HG02759 (cell line): ENCODE measurements around the gene SLC27A5.
A peak's percentile ranks its signal among the peaks of the same experiment; 100 is the strongest.
"Not testable (repeated sequence)": the region's sequence is repeated elsewhere in the genome, so short reads cannot be mapped to it uniquely, and the experiment has no call there.

Source experiments
- ATAC-seq: cut with Tn5 transposase; IDR thresholded peaks from one replicate; pipeline ENCODE4 v1.9.1; 2021; ENCODE audit warnings: mild to moderate bottlenecking, moderate library complexity; ENCODE audit not compliant: unreplicated experiment

Gene SLC27A5

GRCh38 chr19:58471736-58472135, 40.1 kb downstream of the SLC27A5 start:
- ATAC-seq, result no peak

DNA sequence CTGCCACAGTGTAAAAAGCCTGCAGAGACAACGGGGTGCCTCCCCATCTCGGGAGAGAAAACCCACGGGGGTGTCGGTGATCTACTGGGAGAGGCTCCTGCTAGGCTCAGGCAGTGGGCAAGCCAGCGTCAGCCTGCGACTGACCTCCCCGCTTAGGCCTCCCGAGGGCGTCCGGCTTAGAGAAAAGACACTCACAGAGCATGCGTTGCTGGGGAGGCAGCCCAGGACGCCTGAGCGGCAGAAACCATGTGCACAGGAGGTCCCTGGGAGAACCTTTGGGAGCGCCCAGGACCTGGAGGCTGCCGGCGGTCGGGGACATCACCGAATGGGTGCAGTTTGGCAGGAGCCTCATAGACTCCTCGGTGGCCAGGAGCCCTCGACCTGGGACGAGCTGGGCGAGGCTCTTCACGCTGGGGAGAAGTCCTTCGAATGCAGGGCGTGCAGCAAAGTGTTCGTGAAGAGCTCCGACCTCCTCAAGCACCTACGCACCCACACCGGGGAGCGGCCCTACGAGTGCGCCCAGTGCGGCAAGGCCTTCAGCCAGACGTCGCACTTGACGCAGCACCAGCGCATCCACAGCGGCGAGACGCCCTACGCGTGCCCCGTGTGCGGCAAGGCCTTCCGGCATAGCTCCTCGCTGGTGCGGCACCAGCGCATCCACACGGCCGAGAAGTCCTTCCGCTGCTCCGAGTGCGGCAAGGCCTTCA, 40.8 kb downstream of the SLC27A5 start:
- not testable (repeated sequence) for ATAC-seq

GRCh38 chr19:58469241-58470013, 42.4 kb downstream of the SLC27A5 start:
- ATAC-seq, result no peak

GRCh38 chr19:58468216-58468839, 43.5 kb downstream of the SLC27A5 start:
- no peak for ATAC-seq

DNA sequence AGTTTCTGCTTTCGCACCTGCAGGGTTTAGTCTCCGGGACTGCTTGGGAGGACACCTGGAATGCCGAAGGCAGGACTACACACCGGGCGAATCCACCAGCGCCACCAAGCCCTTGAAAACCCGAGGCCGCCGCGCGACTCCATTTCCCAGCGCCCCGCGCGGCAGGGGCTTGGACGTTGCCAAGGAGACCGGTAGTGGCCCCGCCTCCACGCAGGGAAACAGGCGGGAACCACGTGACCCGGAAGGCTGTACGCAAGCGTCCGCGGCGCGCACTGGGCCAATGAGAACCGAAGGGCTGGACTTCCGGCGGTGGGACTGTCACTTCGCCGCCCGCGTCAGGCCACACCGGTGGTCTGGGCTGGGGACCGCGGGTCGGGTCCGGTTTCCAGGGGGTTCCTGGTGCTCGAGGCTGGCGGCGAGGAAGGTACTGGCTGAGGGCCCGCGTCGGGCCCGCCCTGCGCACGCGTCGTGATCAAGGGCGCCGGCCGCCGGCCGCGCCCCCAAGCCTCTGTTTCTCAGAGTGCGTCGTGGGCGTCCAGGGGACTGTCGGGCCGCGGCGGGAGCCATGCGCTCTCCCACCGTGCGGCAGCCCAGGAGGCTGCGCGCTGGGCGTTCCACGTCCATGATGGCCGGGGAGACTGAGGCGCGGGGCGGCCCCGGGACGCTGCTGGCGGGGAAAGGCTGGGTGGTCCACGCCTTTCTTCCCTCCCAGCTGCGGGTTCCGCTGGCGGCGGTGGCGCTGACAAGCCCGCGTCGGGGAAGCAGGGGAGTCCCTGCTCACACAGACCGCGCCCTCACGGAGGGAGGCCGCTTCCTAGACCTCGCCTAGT, 44.8 kb downstream of the SLC27A5 start, which contains the start of gene ZNF324:
Gene ZNF324, plus strand, starts transcription at position 321 of the 830 bp plus-strand sequence. CDS start 2,106 bp downstream, outside the sequence.
- ATAC-seq, result peak; percentile 96

DNA sequence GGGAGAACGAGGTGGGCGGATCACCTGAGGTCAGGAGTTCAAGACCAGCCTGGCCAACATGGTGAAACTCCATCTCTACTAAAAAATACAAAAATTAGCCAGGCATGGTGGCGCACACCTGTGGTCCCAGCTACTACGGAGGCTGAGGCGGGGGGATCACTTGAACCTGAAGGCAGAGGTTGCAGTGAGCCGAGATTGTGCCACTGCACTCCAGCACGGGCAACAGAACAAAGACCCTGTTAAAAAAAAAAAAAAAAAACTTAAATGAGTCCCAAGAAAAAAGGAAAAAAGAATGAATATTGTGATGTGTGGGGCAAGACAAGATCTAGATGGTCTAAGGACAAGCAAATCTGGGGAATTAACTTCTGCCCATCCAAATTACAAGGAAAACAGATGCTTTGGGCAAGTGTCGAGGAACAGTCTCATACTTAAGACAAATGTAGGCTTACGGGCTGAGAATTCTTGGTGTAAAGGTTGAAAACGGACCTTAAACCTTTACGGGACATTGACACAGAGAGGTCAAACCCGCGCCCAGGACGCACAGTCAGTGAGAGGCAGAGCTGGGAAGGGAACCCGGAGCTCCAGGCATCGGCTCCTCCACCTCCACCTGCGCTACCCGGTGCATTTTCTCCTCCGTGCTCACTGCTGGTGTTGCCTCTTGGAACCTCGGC, 45.6 kb downstream of the SLC27A5 start:
- ATAC-seq, result peak; percentile 19

DNA sequence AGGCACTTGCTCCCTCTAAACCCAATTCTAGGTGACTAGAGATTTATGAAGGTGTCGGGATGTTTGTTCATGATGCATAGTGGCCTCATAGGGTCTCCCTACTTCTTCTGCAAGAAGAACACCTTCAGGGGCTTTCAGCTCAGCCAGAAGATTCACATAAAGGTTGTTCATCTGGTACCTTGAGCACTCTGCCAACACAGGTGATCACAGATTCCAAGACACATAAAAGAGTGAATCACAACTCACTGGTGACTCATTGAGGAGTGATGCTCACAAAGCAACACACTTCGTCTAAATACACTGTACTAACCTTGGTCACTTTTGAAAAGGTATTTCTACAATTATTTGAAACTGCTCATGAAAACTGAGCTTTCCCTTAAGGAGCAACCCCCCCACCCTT, 51.8 kb downstream of the SLC27A5 start:
- no peak for ATAC-seq

DNA sequence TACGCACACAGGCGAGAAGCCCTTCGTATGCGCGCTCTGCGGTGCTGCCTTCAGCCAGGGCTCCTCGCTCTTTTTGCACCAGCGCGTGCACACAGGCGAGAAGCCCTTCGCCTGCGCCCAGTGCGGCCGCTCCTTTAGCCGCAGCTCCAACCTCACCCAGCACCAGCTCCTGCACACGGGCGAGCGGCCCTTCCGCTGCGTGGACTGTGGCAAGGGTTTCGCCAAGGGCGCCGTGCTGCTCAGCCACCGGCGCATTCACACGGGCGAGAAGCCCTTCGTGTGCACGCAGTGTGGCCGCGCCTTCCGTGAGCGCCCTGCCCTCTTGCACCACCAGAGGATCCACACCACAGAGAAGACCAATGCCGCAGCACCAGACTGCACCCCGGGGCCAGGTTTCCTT, 55.7 kb downstream of the SLC27A5 start:
- no peak for ATAC-seq

DNA sequence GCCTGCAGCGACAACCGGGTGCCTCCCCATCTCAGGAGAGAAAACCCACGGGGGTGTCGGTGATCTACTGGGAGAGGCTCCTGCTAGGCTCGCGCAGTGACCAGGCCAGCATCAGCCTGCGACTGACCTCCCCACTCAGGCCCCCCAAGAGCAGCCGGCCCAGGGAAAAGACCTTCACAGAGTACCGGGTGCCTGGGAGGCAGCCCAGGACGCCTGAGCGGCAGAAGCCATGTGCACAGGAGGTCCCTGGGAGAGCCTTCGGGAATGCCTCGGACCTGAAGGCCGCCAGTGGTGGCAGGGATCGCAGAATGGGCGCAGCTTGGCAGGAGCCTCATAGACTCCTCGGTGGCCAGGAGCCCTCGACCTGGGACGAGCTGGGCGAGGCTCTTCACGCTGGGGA, 56.5 kb downstream of the SLC27A5 start:
- ATAC-seq, result no peak

- ATAC-seq, result no peak
These were observed 58.0 kb downstream of the SLC27A5 start for GRCh38 chr19:58453743-58454142.

DNA sequence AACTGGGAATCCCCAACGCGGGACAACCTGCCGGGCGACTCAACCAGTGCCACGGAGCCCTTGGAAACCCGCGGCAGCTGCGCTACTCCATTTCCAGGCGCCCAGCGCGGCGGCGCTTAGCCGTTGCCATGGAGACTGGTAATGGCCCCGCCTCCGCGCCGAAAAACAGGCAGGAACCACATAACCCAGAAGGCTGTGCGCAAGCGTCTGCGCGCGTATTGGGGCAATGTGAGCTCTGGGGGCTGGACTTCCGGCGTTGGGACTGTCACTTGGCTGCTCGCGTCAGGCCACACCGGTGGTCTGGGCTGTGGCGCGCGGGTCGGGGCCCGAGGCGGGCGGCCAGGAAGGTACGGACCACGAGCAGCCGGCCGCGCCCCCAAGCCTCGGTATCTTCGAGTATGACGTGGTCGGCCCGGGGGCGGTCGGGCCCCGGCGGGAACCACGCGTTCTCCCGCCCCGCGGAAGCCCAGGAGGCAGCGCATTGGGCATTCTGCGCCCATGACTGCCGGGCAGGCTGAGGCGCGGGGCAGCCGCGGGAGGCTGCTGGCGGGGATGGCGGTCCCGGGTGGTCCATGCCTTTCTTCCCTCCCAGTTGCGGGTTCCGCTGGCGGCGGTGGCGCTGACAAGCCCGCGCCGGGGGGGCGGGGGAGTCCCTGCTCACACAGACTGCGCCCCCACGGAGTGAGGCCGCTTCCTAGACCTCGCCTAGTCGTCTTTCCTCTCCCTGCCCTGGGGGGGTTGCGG, 60.3 kb downstream of the SLC27A5 start, which contains the start of gene ZNF324B:
Gene ZNF324B, plus strand, starts transcription at position 265 of the 744 bp plus-strand sequence. CDS start 2,080 bp downstream, outside the sequence.
- peak; percentile 94 for ATAC-seq

GRCh38 chr19:58450856-58451357, 60.9 kb downstream of the SLC27A5 start:
- no peak for ATAC-seq

GRCh38 chr19:58449980-58450379, 61.8 kb downstream of the SLC27A5 start:
- ATAC-seq, result not testable (repeated sequence)

DNA sequence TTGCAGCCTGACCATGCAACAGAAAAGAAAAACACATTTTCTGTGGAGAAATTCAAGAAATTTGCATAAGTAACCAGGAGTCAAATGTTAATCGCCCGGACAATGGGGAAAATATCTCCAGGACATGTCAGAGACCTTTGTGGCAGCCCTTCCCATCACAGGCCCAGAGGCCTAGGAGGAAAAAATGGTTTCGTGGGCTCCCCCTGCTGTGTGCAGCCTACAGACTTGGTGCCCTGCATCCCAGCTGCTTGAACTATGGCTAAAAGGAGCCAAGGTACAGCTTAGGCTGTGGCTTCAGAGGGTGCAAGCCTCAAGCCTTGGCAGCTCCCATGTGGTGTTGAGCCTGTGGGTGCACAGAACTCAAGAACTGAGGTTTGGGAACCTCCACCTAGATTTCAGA, 62.9 kb downstream of the SLC27A5 start:
- ATAC-seq, result not testable (repeated sequence)
